GM23338 (cell line): Measurements from ENCODE around the gene PTPN9. TPM values are rescaled to one million over a fixed set of nuclear protein-coding genes. Genes with fewer than 3 reads are reported as not detected.

Source experiments
- ATAC-seq: fragments of 200-7000 bp; cut with Tn5 transposase; 3 replicates; pipeline ENCODE4 v1.9.1; 2020
- DNase-seq: peaks from one replicate; pipeline ENCODE4 v3.0.0-alpha.2; 2015; ENCODE audit warnings: low spot score
- H2AFZ ChIP-seq: fragments of 200-600 bp; sonication (generic); 2 replicates; pipeline ENCODE4 v1.8.0; 2016; ENCODE audit warnings: antibody characterized with exemption, mild to moderate bottlenecking, moderate library complexity
- H3F3A ChIP-seq: fragments of 200-600 bp; sonication (generic); replicated peaks from 2 replicates; pipeline ENCODE4 v1.8.0; 2017; ENCODE audit warnings: antibody characterized with exemption, mixed run types, low read depth
- H3K27ac ChIP-seq: fragments of 200-600 bp; sonication (generic); 2 replicates; pipeline ENCODE4 v1.6.1; 2016; ENCODE audit warnings: low read depth
- H3K27me3 ChIP-seq: fragments of 200-600 bp; sonication (generic); 2 replicates; pipeline ENCODE4 v1.8.0; 2016; ENCODE audit warnings: mild to moderate bottlenecking, mixed run types, moderate library complexity; ENCODE audit not compliant: insufficient read depth
- H3K36me3 ChIP-seq: fragments of 200-600 bp; sonication (generic); 2 replicates; pipeline ENCODE4 v1.8.0; 2016; ENCODE audit warnings: mild to moderate bottlenecking; ENCODE audit not compliant: insufficient read depth
- H3K4me1 ChIP-seq: fragments of 200-600 bp; sonication (generic); 2 replicates; pipeline ENCODE4 v1.8.0; 2016; ENCODE audit warnings: mild to moderate bottlenecking, moderate library complexity; ENCODE audit not compliant: insufficient read depth
- H3K4me2 ChIP-seq: fragments of 200-600 bp; sonication (generic); 2 replicates; pipeline ENCODE4 v1.7.1; 2017; ENCODE audit warnings: mixed run types
- H3K4me3 ChIP-seq: fragments of 200-600 bp; sonication (generic); 2 replicates; pipeline ENCODE4 v1.6.1; 2016; ENCODE audit warnings: mixed run types
- H3K79me2 ChIP-seq: fragments of 200-600 bp; sonication (generic); replicated peaks from 2 replicates; pipeline ENCODE4 v1.8.0; 2017; ENCODE audit warnings: mild to moderate bottlenecking; ENCODE audit not compliant: insufficient read depth
- H3K9me2 ChIP-seq: fragments of 200-600 bp; sonication (generic); 2 replicates; pipeline ENCODE4 v1.8.0; 2017; ENCODE audit not compliant: insufficient read depth
- H4K20me1 ChIP-seq: fragments of 200-600 bp; sonication (generic); replicated peaks from 2 replicates; pipeline ENCODE4 v1.8.0; 2017; ENCODE audit warnings: mild to moderate bottlenecking; ENCODE audit not compliant: insufficient read depth
- H3K27ac Mint-ChIP-seq: 2 replicates; pipeline ENCODE4 v1.8.0; 2020; ENCODE audit warnings: inconsistent platforms, mild to moderate bottlenecking, moderate library complexity, mixed read lengths
- H3K27me3 Mint-ChIP-seq: 3 replicates; pipeline ENCODE4 v1.8.0; 2022; ENCODE audit warnings: low read depth, mild to moderate bottlenecking, moderate library complexity, mixed read lengths, inconsistent platforms; ENCODE audit not compliant: insufficient read depth, poor library complexity
- H3K36me3 Mint-ChIP-seq: 3 replicates; pipeline ENCODE4 v1.8.0; 2021; ENCODE audit warnings: low read depth, mild to moderate bottlenecking, inconsistent platforms, moderate library complexity, mixed read lengths
- H3K4me1 Mint-ChIP-seq: 3 replicates; pipeline ENCODE4 v1.8.0; 2020; ENCODE audit warnings: mild to moderate bottlenecking, inconsistent platforms, mixed read lengths
- H3K4me3 Mint-ChIP-seq: 3 replicates; pipeline ENCODE4 v1.8.0; 2021; ENCODE audit warnings: moderate library complexity, mild to moderate bottlenecking, inconsistent platforms, mixed read lengths
- H3K9me3 Mint-ChIP-seq: 3 replicates; pipeline ENCODE4 v1.8.0; 2020; ENCODE audit warnings: moderate library complexity, mild to moderate bottlenecking, inconsistent platforms, mixed read lengths
- CREB1 ChIP-seq: fragments of 250-450 bp; sonication (Bioruptor Pico); IDR thresholded peaks from 2 replicates; pipeline ENCODE4 v1.5.0; 2020; ENCODE audit warnings: low read depth, mild to moderate bottlenecking, moderate library complexity
- CTCF ChIP-seq, 2 experiments: fragments of 200-600 bp in 1 of 2; sonication (generic) in 1 of 2; conservative IDR thresholded peaks; 2 replicates each; pipeline versions ENCODE4 v1.5.1 to v1.6.1; 2016 to 2017; ENCODE audit warnings: antibody characterized with exemption in 2 of 2, low read depth in 2 of 2, mild to moderate bottlenecking in 2 of 2, moderate library complexity in 1 of 2
- ETS1 ChIP-seq: IDR thresholded peaks from 2 replicates; pipeline ENCODE4 v1.6.1; 2016; ENCODE audit warnings: antibody characterized with exemption
- EZH2 ChIP-seq: fragments of 200-600 bp; sonication (generic); IDR thresholded peaks from one replicate; pipeline ENCODE4 v1.8.0; 2017; ENCODE audit warnings: antibody characterized with exemption, mild to moderate bottlenecking, low read depth; ENCODE audit not compliant: unreplicated experiment
- EZH2phosphoT487 ChIP-seq: fragments of 200-600 bp; sonication (generic); IDR thresholded peaks from one replicate; pipeline ENCODE4 v1.8.1; 2018; ENCODE audit warnings: antibody characterized with exemption; ENCODE audit not compliant: unreplicated experiment
- JUNB ChIP-seq: IDR thresholded peaks from one replicate; pipeline ENCODE4 v1.6.1; 2016; ENCODE audit warnings: antibody characterized with exemption; ENCODE audit not compliant: unreplicated experiment
- NANOG ChIP-seq: IDR thresholded peaks from 2 replicates; pipeline ENCODE4 v1.6.1; 2016; ENCODE audit warnings: antibody characterized with exemption, borderline replicate concordance
- POLR2AphosphoS5 ChIP-seq: IDR thresholded peaks from 2 replicates; pipeline ENCODE4 v1.6.1; 2016; ENCODE audit warnings: antibody characterized with exemption, low read depth
- STAT1 ChIP-seq: IDR thresholded peaks from one replicate; pipeline ENCODE4 v1.6.1; 2016; ENCODE audit warnings: antibody characterized with exemption; ENCODE audit not compliant: unreplicated experiment
- ZNF114 ChIP-seq: fragments of 250-450 bp; sonication (Bioruptor Pico); IDR thresholded peaks from 2 replicates; pipeline ENCODE4 v1.5.0; 2020; ENCODE audit warnings: mild to moderate bottlenecking, moderate library complexity
- polyA plus RNA-seq: library from polyadenylated mRNA; unstranded; fragments of >200 nt; fragmentation: Nextera tagmentation; extraction: Ambion mirVana; gene quantifications from 2 replicates; pipeline ENCODE4 v1.2.1, GENCODE V29; 2016
- total RNA-seq: library from RNA; depleted of rRNA; stranded (reverse); fragments of >200 nt; shearing (Covaris generic); gene quantifications from 2 replicates; pipeline ENCODE4 v1.2.3, GENCODE V29; 2014

Gene PTPN9
- total and polyA plus RNA-seq, 2 experiments from 2014 or later, result 12.1 to 32.7 TPM

- peaks cover 14% of the 10 kb centered on the region for H3F3A ChIP-seq
- H3K27ac ChIP-seq, result peak overlapping the region; percentile 88; the same call in 1 of the 2 replicates
- Mint-ChIP-seq H3K27ac (peak overlapping the region; percentile 98), H3K36me3 (peaks cover 15% of the 10 kb centered on the region), H3K27me3 (peaks cover 17% of the 10 kb centered on the region), H3K9me3 (no peaks in the 10 kb centered on the region), H3K4me1 (peaks cover 9% of the 10 kb centered on the region; the same call in 2 of the 3 replicates), H3K4me3 (peak overlapping the region; percentile 96)
- H3K9me2 ChIP-seq, result no peaks in the 10 kb centered on the region
- TF ChIP-seq JUNB (no peak), CTCF (conservative IDR thresholded peaks at IDR 0.05; ENCODE audit: low read depth in 2 of 2) (no peak), EZH2 (no peak), POLR2AphosphoS5 (no peak), EZH2phosphoT487 (no peak), CREB1 (CRISPR knock-in tag) (peak; percentile 15; the same call in 1 of the 2 replicates), ETS1 (0 out of 2 replicates have a peak, but pooled peaks have one; percentile 8), ZNF114 (CRISPR knock-in tag) (no peak), STAT1 (no peak)
- peak overlapping the region; percentile 77 for H3K4me3 ChIP-seq
- H3K36me3 ChIP-seq, result peaks cover 4% of the 10 kb centered on the region; the same call in 1 of the 2 replicates
- H3K4me1 ChIP-seq, result peaks cover 13% of the 10 kb centered on the region
- DNase-seq (peak; percentile 99), ATAC-seq (peak; percentile 28)
- H4K20me1 ChIP-seq, result peaks cover 40% of the 10 kb centered on the region
- peak overlapping the region; percentile 88 for H3K4me2 ChIP-seq
- no peak overlapping the region for H2AFZ ChIP-seq
- H3K79me2 ChIP-seq, result peaks cover 62% of the 10 kb centered on the region
- H3K27me3 ChIP-seq, result no peaks in the 10 kb centered on the region
Measured at GRCh38 chr15:75450307-75451201, 128.6 kb downstream of the PTPN9 start.

GRCh38 chr15:75449585-75450306, 129.4 kb downstream of the PTPN9 start:
- peaks cover 41% of the 10 kb centered on the region for H4K20me1 ChIP-seq
- H3K79me2 ChIP-seq, result peaks cover 64% of the 10 kb centered on the region
- peaks cover 13% of the 10 kb centered on the region for H3K4me1 ChIP-seq
- TF ChIP-seq CREB1 (CRISPR knock-in tag), result no peak
- no peak for TF ChIP-seq ETS1
- no peak for TF ChIP-seq STAT1
- no peak for TF ChIP-seq NANOG
- TF ChIP-seq ZNF114 (CRISPR knock-in tag), result no peak
- TF ChIP-seq CTCF (conservative IDR thresholded peaks at IDR 0.05; ENCODE audit: low read depth in 2 of 2), result no peak
- TF ChIP-seq EZH2phosphoT487, result no peak
- TF ChIP-seq EZH2, result no peak
- no peak for TF ChIP-seq JUNB

More at GRCh38 chr15:75449585-75450306, 129.4 kb downstream of the PTPN9 start:
- H3K27ac Mint-ChIP-seq, result peak overlapping the region; percentile 98
- H3K27me3 ChIP-seq, result no peaks in the 10 kb centered on the region
- H3K4me3 Mint-ChIP-seq, result peak overlapping the region; percentile 94
- no peak overlapping the region for H3K27ac ChIP-seq
- DNase-seq, result no peak
- H3K36me3 ChIP-seq, result peaks cover 4% of the 10 kb centered on the region; the same call in 1 of the 2 replicates
- ATAC-seq, result no peak
- peaks cover 15% of the 10 kb centered on the region for H3K36me3 Mint-ChIP-seq
- no peaks in the 10 kb centered on the region for H3K9me2 ChIP-seq
- H3K4me1 Mint-ChIP-seq, result peaks cover 9% of the 10 kb centered on the region; the same call in 2 of the 3 replicates
- H3K27me3 Mint-ChIP-seq, result peaks cover 16% of the 10 kb centered on the region
- H3K4me3 ChIP-seq, result peak overlapping the region; percentile 77
- H2AFZ ChIP-seq, result no peak overlapping the region
- H3F3A ChIP-seq, result peaks cover 14% of the 10 kb centered on the region
- no peaks in the 10 kb centered on the region for H3K9me3 Mint-ChIP-seq
- H3K4me2 ChIP-seq, result peak overlapping the region; percentile 88
